WTC11 (cell line): Measurements from ENCODE around the gene CASP4. TPM values are rescaled to one million over a fixed set of nuclear protein-coding genes. Genes with fewer than 3 reads are reported as not detected.
A peak's percentile ranks its signal among the peaks of the same experiment; 100 is the strongest.

Experiments
- ATAC-seq: fragments of 200-7000 bp; cut with Tn5 transposase; 2 replicates; pipeline ENCODE4 v1.10.0; 2021; ENCODE audit warnings: mild to moderate bottlenecking, moderate library complexity
- CTCF ChIA-PET: fragments of 300-600 bp; sonication (Branson Sonifier 250); formaldehyde crosslinking; loops from one replicate; lab custom pipeline; 2021; ENCODE audit warnings: antibody characterized with exemption; lab: Charles Lee
- POLR2A ChIA-PET: fragments of 350-600 bp; sonication (Branson Sonifier 250); formaldehyde crosslinking; loops from one replicate; lab custom pipeline; 2021; ENCODE audit warnings: antibody characterized with exemption; lab: Charles Lee
- DNase-seq: peaks from one replicate; pipeline ENCODE4 v3.0.0; 2021; ENCODE audit warnings: low spot score
- H3K27ac Mint-ChIP-seq: 2 replicates; pipeline ENCODE4 v1.8.0; 2021; ENCODE audit warnings: mixed read lengths
- H3K27me3 Mint-ChIP-seq: 2 replicates; pipeline ENCODE4 v1.8.0; 2021; ENCODE audit warnings: low read depth, mild to moderate bottlenecking, moderate library complexity, mixed read lengths
- H3K36me3 Mint-ChIP-seq: 2 replicates; pipeline ENCODE4 v1.8.0; 2021; ENCODE audit warnings: mixed read lengths
- H3K4me1 Mint-ChIP-seq: 2 replicates; pipeline ENCODE4 v1.8.0; 2022; ENCODE audit warnings: mixed read lengths
- H3K4me3 Mint-ChIP-seq: 2 replicates; pipeline ENCODE4 v1.8.0; 2021; ENCODE audit warnings: mild to moderate bottlenecking, moderate library complexity, mixed read lengths
- H3K9me3 Mint-ChIP-seq: 2 replicates; pipeline ENCODE4 v1.8.0; 2021; ENCODE audit warnings: mixed read lengths
- ARID4B ChIP-seq: sonication (generic); formaldehyde crosslinking; IDR thresholded peaks from 2 replicates; pipeline ENCODE4 v1.8.0; 2023; ENCODE audit warnings: missing genetic modification reagents, mild to moderate bottlenecking, borderline replicate concordance
- E2F1 ChIP-seq: sonication (generic); formaldehyde crosslinking; IDR thresholded peaks from 2 replicates; pipeline ENCODE4 v1.8.0; 2022; ENCODE audit warnings: mild to moderate bottlenecking, missing genetic modification reagents
- EMX1 ChIP-seq: fragments of 250-450 bp; sonication (Bioruptor Pico); IDR thresholded peaks from 2 replicates; pipeline ENCODE4 v1.8.0; 2021; ENCODE audit warnings: mild to moderate bottlenecking
- GABPB1 ChIP-seq: sonication (generic); formaldehyde crosslinking; IDR thresholded peaks from 2 replicates; pipeline ENCODE4 v1.8.1; 2023; ENCODE audit warnings: mild to moderate bottlenecking, missing genetic modification reagents
- HMGA2 ChIP-seq: fragments of 250-450 bp; sonication (Bioruptor Pico); IDR thresholded peaks from 2 replicates; pipeline ENCODE4 v1.4.0; 2021; ENCODE audit warnings: mild to moderate bottlenecking, moderate library complexity
- PRRX2 ChIP-seq: fragments of 250-450 bp; sonication (Bioruptor Pico); IDR thresholded peaks from 2 replicates; pipeline ENCODE4 v1.8.0; 2021; ENCODE audit warnings: mild to moderate bottlenecking
- TEAD1 ChIP-seq: sonication (generic); formaldehyde crosslinking; IDR thresholded peaks from 2 replicates; pipeline ENCODE4 v1.8.0; 2022; ENCODE audit warnings: mild to moderate bottlenecking, missing genetic modification reagents
- TP53 ChIP-seq: sonication (generic); formaldehyde crosslinking; IDR thresholded peaks from 2 replicates; pipeline ENCODE4 v1.8.1; 2023; ENCODE audit warnings: mild to moderate bottlenecking, missing genetic modification reagents
- ZNF219 ChIP-seq: sonication (generic); formaldehyde crosslinking; IDR thresholded peaks from 2 replicates; pipeline ENCODE4 v1.8.0; 2023; ENCODE audit warnings: missing genetic modification reagents, mild to moderate bottlenecking, borderline replicate concordance
- ZNF263 ChIP-seq: sonication (generic); formaldehyde crosslinking; IDR thresholded peaks from 2 replicates; pipeline ENCODE4 v1.8.1; 2022; ENCODE audit warnings: low read depth, mild to moderate bottlenecking, moderate library complexity, missing genetic modification reagents
- ZNF416 ChIP-seq: fragments of 250-450 bp; sonication (Bioruptor Pico); IDR thresholded peaks from 2 replicates; pipeline ENCODE4 v1.9.0; 2021; ENCODE audit warnings: mild to moderate bottlenecking, inconsistent platforms
- ZNF532 ChIP-seq: fragments of 250-450 bp; sonication (Bioruptor Pico); IDR thresholded peaks from 2 replicates; pipeline ENCODE4 v1.9.0; 2021; ENCODE audit warnings: mild to moderate bottlenecking, borderline replicate concordance
- total RNA-seq: library from RNA; stranded (reverse); gene quantifications from 3 replicates; pipeline ENCODE4 v1.2.3, GENCODE V29; 2021

The CASP4 gene
- total RNA-seq, 1 experiment from 2014 or later, result 0.44 TPM

- Mint-ChIP-seq H3K27me3 (no peaks in the 10 kb centered on the region), H3K27ac (0 out of 2 replicates have a peak overlapping the region, but pooled peaks have one; percentile 18), H3K4me1 (peaks cover 2% of the 10 kb centered on the region; the same call in 1 of the 2 replicates), H3K4me3 (no peak overlapping the region), H3K9me3 (peaks cover 30% of the 10 kb centered on the region), H3K36me3 (no peaks in the 10 kb centered on the region; the same call in 1 of the 2 replicates)
- ChIA-PET CTCF (no interaction called here), POLR2A (no interaction called here)
- no peak for DNase-seq
- TF ChIP-seq GABPB1 (peak; percentile 60), E2F1 (no peak)
- ATAC-seq, result no peak
Observed at GRCh38 chr11:104995001-104995408, 26.6 kb upstream of the CASP4 start.

- no peak for DNase-seq
- no peak for TF ChIP-seq TEAD1 (CRISPR knock-in tag)
- no peak for TF ChIP-seq ZNF263 (CRISPR knock-in tag)
- TF ChIP-seq ZNF219 (CRISPR knock-in tag), result no peak
- no peak for TF ChIP-seq PRRX2 (CRISPR knock-in tag)
- Mint-ChIP-seq H3K4me1 (no peaks in the 10 kb centered on the region), H3K27me3 (no peaks in the 10 kb centered on the region), H3K27ac (no peak overlapping the region), H3K36me3 (peaks cover 9% of the 10 kb centered on the region; the same call in 1 of the 2 replicates), H3K4me3 (no peak overlapping the region), H3K9me3 (peaks cover 45% of the 10 kb centered on the region)
- CTCF ChIA-PET, result no interaction called here
- ATAC-seq, result no peak
- POLR2A ChIA-PET, result no interaction called here
Observed at GRCh38 chr11:104992781-104993180, 24.4 kb upstream of the CASP4 start.

GRCh38 chr11:104991994-104992393, 23.6 kb upstream of the CASP4 start:
- peaks cover 9% of the 10 kb centered on the region; the same call in 1 of the 2 replicates for H3K36me3 Mint-ChIP-seq
- TF ChIP-seq TP53 (CRISPR knock-in tag) (no peak), ARID4B (CRISPR knock-in tag) (no peak), EMX1 (CRISPR knock-in tag) (no peak), HMGA2 (no peak), ZNF532 (CRISPR knock-in tag) (no peak), ZNF416 (CRISPR knock-in tag) (no peak), TEAD1 (CRISPR knock-in tag) (no peak)
- TF ChIP-seq, all 79 proteins: peak for 0
- ChIA-PET CTCF (interaction anchor here (1.0 kb wide), 1 partner anchor 9 kb away, joined by 3 read pairs; no protein-coding TSS in a partner anchor), POLR2A (no interaction called here)
- no peak overlapping the region for H3K27ac Mint-ChIP-seq
- no peak for ATAC-seq
- no peaks in the 10 kb centered on the region for H3K4me1 Mint-ChIP-seq
- H3K4me3 Mint-ChIP-seq, result no peak overlapping the region
- H3K27me3 Mint-ChIP-seq, result no peaks in the 10 kb centered on the region
- no peak for DNase-seq
- H3K9me3 Mint-ChIP-seq, result peaks cover 50% of the 10 kb centered on the region
